Vagina (tissue), 2 donors: ENCODE measurements around the gene PPP2R2C.

ENCODE experiments used
- CTCF ChIP-seq, 3 experiments: fragments of 450-650 bp in 2 of 3; fragments of 200-600 bp in 1 of 3; sonication (generic) in 1 of 3; IDR thresholded peaks; one replicate each; pipeline ENCODE4 v1.5.1; 2017 to 2019; ENCODE audit warnings: antibody characterized with exemption in 3 of 3, mild to moderate bottlenecking in 2 of 3, moderate library complexity in 2 of 3
- POLR2AphosphoS5 ChIP-seq, 2 donors: sonication (generic); formaldehyde crosslinking; IDR thresholded peaks; one replicate each; pipeline ENCODE4 v1.9.0; 2017; ENCODE audit warnings: antibody characterized with exemption in 2 of 2, mild to moderate bottlenecking in 2 of 2, low read depth in 1 of 2; ENCODE audit not compliant: insufficient read depth in 1 of 2

GRCh38 chr4:6297266-6297815 is 175.1 kb downstream of the PPP2R2C start:
- no peak for TF ChIP-seq CTCF (IDR thresholded peaks at IDR 0.05)
- TF ChIP-seq POLR2AphosphoS5 (IDR thresholded peaks at IDR 0.05; ENCODE audit: insufficient read depth in 1 of 2, low read depth in 1 of 2) = no peak
